Mucosa of rectum (tissue), 2 donors: ENCODE measurements around the gene ANO2.

ENCODE experiments used
- H3K27ac ChIP-seq, 2 donors: one replicate each; pipeline ENCODE4 v1.7.0; 2013; ENCODE audit warnings: inconsistent platforms in 2 of 2, low read depth in 2 of 2, low read length in 2 of 2
- H3K27me3 ChIP-seq, 2 donors: one replicate each; pipeline ENCODE4 v1.7.0; 2013; ENCODE audit warnings: low read length in 2 of 2; ENCODE audit not compliant: control insufficient read depth in 2 of 2, insufficient read depth in 2 of 2
- H3K36me3 ChIP-seq, 2 donors: one replicate each; pipeline ENCODE4 v1.7.0; 2013; ENCODE audit warnings: low read length in 2 of 2; ENCODE audit not compliant: control insufficient read depth in 2 of 2, insufficient read depth in 2 of 2
- H3K4me1 ChIP-seq, 2 donors: one replicate each; pipeline ENCODE4 v1.7.0; 2013; ENCODE audit warnings: low read length in 2 of 2, mild to moderate bottlenecking in 1 of 2; ENCODE audit not compliant: control insufficient read depth in 2 of 2, insufficient read depth in 2 of 2
- H3K4me3 ChIP-seq, 2 donors: one replicate each; pipeline ENCODE4 v1.7.0; 2013; ENCODE audit warnings: low read length in 2 of 2
- H3K9ac ChIP-seq, 2 donors: one replicate each; pipeline ENCODE4 v1.7.0; 2013; ENCODE audit warnings: low read length in 2 of 2, low read depth in 1 of 2, mild to moderate bottlenecking in 1 of 2
- H3K9me3 ChIP-seq, 2 donors: one replicate each; pipeline ENCODE4 v1.7.0; 2013; ENCODE audit warnings: low read length in 2 of 2; ENCODE audit not compliant: control insufficient read depth in 2 of 2
- donor health status: healthy.
- donor health status: Normal muscosa, but diverticular disease.

The ANO2 gene

GRCh38 chr12:5742258-5742657 lies 202.8 kb downstream of the ANO2 start:
- Histone ChIP-seq H3K4me1 (no peaks in the 10 kb centered on the region), H3K27me3 (no peaks in the 10 kb centered on the region), H3K27ac (no peak overlapping the region), H3K9ac (no peak overlapping the region), H3K4me3 (no peak overlapping the region), H3K36me3 (no peaks in the 10 kb centered on the region), H3K9me3 (no peaks in the 10 kb centered on the region)

GRCh38 chr12:5739917-5740316 lies 205.1 kb downstream of the ANO2 start:
- Histone ChIP-seq H3K9me3 (no peaks in the 10 kb centered on the region), H3K27me3 (no peaks in the 10 kb centered on the region), H3K36me3 (no peaks in the 10 kb centered on the region), H3K4me3 (no peak overlapping the region), H3K27ac (no peak overlapping the region), H3K4me1 (no peaks in the 10 kb centered on the region), H3K9ac (no peak overlapping the region)

- Histone ChIP-seq H3K4me1 (no peaks in the 10 kb centered on the region), H3K36me3 (no peaks in the 10 kb centered on the region), H3K4me3 (no peak overlapping the region), H3K27me3 (no peaks in the 10 kb centered on the region), H3K9me3 (no peaks in the 10 kb centered on the region), H3K27ac (no peak overlapping the region), H3K9ac (no peak overlapping the region)
Measured at GRCh38 chr12:5737778-5738177, 207.3 kb downstream of the ANO2 start.

- H3K9me3 ChIP-seq = no peaks in the 10 kb centered on the region
- H3K27me3 ChIP-seq = no peaks in the 10 kb centered on the region
- H3K9ac ChIP-seq = no peak overlapping the region
- H3K27ac ChIP-seq = no peak overlapping the region
- no peaks in the 10 kb centered on the region for H3K36me3 ChIP-seq
- H3K4me3 ChIP-seq = no peak overlapping the region
- H3K4me1 ChIP-seq = no peaks in the 10 kb centered on the region
Measured at GRCh38 chr12:5736527-5736926, 208.5 kb downstream of the ANO2 start.

GRCh38 chr12:5736016-5736415 lies 209.0 kb downstream of the ANO2 start:
- no peaks in the 10 kb centered on the region for H3K4me1 ChIP-seq
- no peak overlapping the region for H3K4me3 ChIP-seq

DNA sequence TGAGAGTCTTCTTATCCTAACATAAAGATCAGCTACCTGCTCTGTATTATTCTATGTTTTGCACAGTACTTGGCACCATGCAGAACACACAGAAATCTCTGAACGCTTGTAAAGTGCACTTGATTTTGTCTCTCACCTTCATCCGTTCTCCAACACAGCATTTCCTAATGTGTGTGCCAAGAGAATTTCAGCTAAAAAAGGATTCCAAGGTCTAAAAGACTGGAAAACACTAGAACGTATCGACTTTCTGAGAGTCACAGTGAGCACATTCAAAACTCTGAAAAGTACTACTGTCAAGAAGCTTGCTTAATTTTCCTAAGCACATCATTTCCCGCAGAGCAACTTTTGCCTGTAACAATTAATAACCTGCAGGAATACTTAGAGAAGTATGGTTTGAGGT lies 211.1 kb downstream of the ANO2 start:
- Histone ChIP-seq H3K4me1 (no peaks in the 10 kb centered on the region), H3K4me3 (no peak overlapping the region), H3K27ac (no peak overlapping the region), H3K9me3 (no peaks in the 10 kb centered on the region), H3K9ac (no peak overlapping the region), H3K27me3 (no peaks in the 10 kb centered on the region), H3K36me3 (no peaks in the 10 kb centered on the region)

More at GRCh38 chr12:5736016-5736415, 209.0 kb downstream of the ANO2 start:
- no peak overlapping the region for H3K9ac ChIP-seq
- no peaks in the 10 kb centered on the region for H3K27me3 ChIP-seq
- H3K36me3 ChIP-seq = no peaks in the 10 kb centered on the region
- no peaks in the 10 kb centered on the region for H3K9me3 ChIP-seq
- H3K27ac ChIP-seq = no peak overlapping the region

GRCh38 chr12:5733136-5733755 lies 211.8 kb downstream of the ANO2 start:
- H3K27ac ChIP-seq = no peak overlapping the region

GRCh38 chr12:5730962-5731361 lies 214.1 kb downstream of the ANO2 start:
- no peaks in the 10 kb centered on the region for H3K36me3 ChIP-seq
- H3K9me3 ChIP-seq = no peaks in the 10 kb centered on the region
- no peaks in the 10 kb centered on the region for H3K27me3 ChIP-seq
- no peaks in the 10 kb centered on the region for H3K4me1 ChIP-seq
- no peak overlapping the region for H3K4me3 ChIP-seq
- H3K9ac ChIP-seq = no peak overlapping the region
- H3K27ac ChIP-seq = no peak overlapping the region

More at GRCh38 chr12:5733136-5733755, 211.8 kb downstream of the ANO2 start:
- Histone ChIP-seq H3K9me3 (no peaks in the 10 kb centered on the region), H3K27me3 (no peaks in the 10 kb centered on the region), H3K36me3 (no peaks in the 10 kb centered on the region), H3K9ac (no peak overlapping the region), H3K4me3 (no peak overlapping the region), H3K4me1 (no peaks in the 10 kb centered on the region)

- H3K27me3 ChIP-seq = no peaks in the 10 kb centered on the region
Measured at GRCh38 chr12:5723711-5724252, 221.3 kb downstream of the ANO2 start.

GRCh38 chr12:5723071-5723470 lies 222.0 kb downstream of the ANO2 start:
- no peaks in the 10 kb centered on the region for H3K9me3 ChIP-seq
- no peak overlapping the region for H3K9ac ChIP-seq

More at GRCh38 chr12:5723711-5724252, 221.3 kb downstream of the ANO2 start:
- Histone ChIP-seq H3K9ac (no peak overlapping the region), H3K9me3 (no peaks in the 10 kb centered on the region), H3K36me3 (no peaks in the 10 kb centered on the region), H3K4me3 (no peak overlapping the region), H3K4me1 (no peaks in the 10 kb centered on the region), H3K27ac (no peak overlapping the region)

More at GRCh38 chr12:5723071-5723470, 222.0 kb downstream of the ANO2 start:
- Histone ChIP-seq H3K4me1 (no peaks in the 10 kb centered on the region), H3K36me3 (no peaks in the 10 kb centered on the region), H3K27me3 (no peaks in the 10 kb centered on the region), H3K27ac (no peak overlapping the region), H3K4me3 (no peak overlapping the region)
